MM.1S (cell line): ENCODE results near the gene ACAA2.

Experiments
- EZH2 ChIP-seq: fragments of 300-600 bp; sonication (generic); optimal IDR thresholded peaks from 2 replicates; pipeline ENCODE3; 2017; ENCODE audit warnings: low read depth, mild to moderate bottlenecking, antibody characterized with exemption, low read length, mixed read lengths
- EZH2phosphoT487 ChIP-seq: fragments of 300-600 bp; sonication (generic); IDR thresholded peaks from 2 replicates; pipeline ENCODE4 v1.6.1; 2018; ENCODE audit warnings: antibody characterized with exemption, low read length

DNA sequence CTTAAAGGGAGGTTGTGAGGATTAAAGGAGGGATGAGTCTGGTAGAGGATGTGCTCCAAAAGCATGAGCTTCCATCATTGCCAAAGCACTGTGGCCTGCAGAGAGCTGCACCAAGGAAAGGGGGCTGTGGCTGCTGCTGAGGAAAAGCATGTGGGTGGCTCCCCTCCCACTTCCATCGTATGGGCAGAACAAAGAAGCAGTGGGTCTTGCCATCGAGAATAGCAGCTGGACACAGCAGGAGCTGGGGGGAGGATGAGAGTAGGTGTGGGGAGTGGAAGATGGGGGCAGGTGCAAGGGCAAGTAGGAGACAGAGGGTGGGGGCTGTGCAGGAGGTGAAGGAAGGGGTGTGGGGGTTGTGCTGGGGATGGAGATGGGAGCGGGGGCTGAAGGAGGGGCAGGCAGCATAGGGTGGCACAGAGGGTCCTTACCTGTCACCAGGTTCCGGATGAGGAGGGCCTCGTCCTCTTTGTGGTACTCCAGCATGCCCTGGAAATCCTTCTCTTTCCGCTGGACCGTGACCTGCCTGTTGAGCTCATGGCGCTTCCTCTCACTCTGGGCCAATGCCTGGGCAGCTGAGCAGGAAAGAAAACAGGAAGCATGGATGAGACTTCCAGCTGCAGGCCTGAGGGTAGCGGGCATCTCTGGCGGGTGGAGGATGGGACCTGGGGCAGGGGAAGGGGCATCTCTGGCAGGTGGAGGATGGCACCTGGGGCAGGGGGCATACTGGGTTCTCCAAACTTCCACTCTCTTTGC lies 33.6 kb upstream of the ACAA2 start:
- no peak for TF ChIP-seq EZH2phosphoT487
- TF ChIP-seq EZH2, result no peak
